Measurements from ENCODE around the gene JAKMIP3.

DNA sequence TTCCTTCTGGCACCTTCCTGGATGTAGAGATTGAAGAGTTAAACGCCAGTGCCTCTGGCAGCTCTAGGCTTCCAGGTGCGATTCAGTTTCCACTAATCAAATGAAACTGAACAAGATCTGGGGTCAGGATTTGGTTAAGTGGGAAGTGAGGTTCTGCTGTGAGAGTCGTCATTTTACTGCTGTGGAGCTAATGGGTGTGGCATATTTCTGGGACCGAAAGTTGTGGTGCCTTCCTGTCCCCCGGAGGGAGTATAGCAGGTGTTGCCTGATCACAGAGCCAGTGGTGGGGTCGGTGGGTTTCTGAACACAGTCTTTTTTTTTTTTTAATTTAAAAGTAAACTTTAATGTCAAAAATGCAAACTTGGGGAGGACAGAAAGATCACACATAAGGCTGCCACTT, 37.0 kb upstream of the JAKMIP3 start:
- TF ChIP-seq, protein P1, sequence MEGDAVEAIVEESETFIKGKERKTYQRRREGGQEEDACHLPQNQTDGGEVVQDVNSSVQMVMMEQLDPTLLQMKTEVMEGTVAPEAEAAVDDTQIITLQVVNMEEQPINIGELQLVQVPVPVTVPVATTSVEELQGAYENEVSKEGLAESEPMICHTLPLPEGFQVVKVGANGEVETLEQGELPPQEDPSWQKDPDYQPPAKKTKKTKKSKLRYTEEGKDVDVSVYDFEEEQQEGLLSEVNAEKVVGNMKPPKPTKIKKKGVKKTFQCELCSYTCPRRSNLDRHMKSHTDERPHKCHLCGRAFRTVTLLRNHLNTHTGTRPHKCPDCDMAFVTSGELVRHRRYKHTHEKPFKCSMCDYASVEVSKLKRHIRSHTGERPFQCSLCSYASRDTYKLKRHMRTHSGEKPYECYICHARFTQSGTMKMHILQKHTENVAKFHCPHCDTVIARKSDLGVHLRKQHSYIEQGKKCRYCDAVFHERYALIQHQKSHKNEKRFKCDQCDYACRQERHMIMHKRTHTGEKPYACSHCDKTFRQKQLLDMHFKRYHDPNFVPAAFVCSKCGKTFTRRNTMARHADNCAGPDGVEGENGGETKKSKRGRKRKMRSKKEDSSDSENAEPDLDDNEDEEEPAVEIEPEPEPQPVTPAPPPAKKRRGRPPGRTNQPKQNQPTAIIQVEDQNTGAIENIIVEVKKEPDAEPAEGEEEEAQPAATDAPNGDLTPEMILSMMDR (IDR thresholded peaks at IDR 0.05; ENCODE audit: borderline replicate concordance, extremely low read depth, low read length, poor library complexity, severe bottlenecking): no peak
- TF ChIP-seq EZH2 (IDR thresholded peaks at IDR 0.05; ENCODE audit: borderline replicate concordance, low read depth, low read length, severe bottlenecking): no peak
